Activated CD8-positive, alpha-beta memory T cell treated with anti-CD3 and anti-CD28 coated beads, Interleukin-2, amount 50 U/mL, for 4 hours (primary cell): ENCODE data around the gene NBEAL1.
"Not testable (repeated sequence)": the region's sequence is repeated elsewhere in the genome, so short reads cannot be mapped to it uniquely, and the experiment has no call there.

Experiments
- DNase-seq: peaks from one replicate; pipeline ENCODE4 v3.0.0-alpha.2; 2020

NBEAL1 gene

DNA sequence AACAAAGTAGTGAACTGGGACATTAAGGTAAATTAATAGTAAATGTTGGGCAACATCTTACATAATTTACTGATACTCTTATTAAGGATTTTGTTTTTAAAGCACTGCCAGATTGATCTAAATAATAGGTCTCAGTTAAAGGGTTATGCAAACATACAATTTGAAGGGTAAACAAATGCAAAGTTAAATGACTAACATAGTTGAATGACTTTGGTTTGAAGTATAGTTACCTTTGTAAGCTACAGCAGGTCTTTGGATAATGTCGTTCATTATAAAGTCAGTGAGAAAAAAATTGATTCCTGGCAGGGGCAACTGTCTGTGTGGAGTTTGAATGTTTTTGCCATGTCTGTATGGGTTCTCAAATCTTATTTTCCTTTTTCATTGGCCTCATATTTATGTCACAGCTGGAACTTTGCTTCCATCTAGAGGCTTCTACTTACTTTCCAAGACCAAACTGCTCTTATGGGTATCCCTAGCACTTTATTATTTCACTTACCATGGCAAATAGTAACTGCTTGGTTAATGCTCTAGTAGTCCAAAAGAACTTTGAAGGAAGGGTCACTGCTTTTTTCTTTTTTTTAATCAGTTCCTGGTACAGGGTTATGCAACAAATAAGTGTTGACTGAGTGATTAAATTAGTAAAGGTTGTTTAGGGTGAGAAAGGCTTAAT is 107.8 kb downstream of the NBEAL1 start:
- DNase-seq: no peak

DNA sequence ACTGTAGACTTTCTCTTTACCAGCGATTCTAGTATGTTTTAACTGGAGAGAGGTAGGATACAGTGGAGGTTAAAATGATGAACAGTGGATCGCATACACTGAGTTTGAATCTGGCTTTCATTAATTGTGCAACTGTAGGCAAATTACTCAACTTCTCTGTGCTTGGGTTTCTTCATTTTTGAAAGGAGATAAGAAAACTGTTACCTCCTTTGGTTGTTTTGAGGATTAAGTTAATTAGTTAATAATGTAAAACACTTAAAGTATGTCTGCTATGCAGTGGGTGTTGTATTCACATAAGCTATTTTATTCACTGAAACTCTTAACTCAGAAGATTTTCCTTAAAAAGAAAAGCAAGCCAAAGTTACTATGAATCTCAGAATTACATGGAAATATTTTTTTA is 112.3 kb downstream of the NBEAL1 start:
- DNase-seq: no peak

DNA sequence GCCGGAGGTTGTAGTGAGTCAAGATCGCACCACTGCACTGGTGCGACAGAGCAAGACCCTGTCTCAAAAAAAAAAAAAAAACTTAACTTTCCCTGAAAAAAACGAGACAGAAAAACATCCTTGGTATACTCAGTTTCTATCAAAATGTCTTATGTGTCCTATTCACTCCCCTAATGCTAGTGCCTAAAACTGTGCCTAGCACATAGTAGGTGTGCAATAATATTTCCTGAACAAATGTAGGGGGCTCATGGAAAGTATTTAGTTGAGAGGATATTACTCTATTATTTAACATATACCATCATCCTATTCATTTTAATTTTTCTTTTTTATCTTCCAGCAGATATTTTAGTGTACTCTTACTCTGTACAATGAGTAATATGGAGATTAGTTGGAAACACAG is 120.4 kb downstream of the NBEAL1 start:
- no peak for DNase-seq

DNA sequence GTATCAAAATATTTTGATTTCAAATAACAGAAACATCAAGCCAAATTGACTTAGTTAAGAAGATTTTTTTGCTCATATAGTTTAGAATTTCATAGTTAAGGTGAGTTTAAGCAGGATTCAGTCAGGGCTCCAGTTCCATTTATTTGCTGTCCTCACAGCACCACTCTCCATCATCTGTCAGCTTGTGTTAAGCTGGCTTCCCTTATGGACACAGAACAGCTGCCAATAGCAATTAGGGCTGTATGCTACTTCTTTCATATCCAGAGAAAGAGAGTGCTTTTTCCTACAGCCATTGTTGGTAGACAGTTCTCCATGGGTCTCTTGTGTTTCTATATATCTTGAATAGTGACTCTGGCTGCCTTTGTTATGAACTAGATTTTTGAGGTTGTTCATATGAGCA is 128.7 kb downstream of the NBEAL1 start:
- no peak for DNase-seq

DNA sequence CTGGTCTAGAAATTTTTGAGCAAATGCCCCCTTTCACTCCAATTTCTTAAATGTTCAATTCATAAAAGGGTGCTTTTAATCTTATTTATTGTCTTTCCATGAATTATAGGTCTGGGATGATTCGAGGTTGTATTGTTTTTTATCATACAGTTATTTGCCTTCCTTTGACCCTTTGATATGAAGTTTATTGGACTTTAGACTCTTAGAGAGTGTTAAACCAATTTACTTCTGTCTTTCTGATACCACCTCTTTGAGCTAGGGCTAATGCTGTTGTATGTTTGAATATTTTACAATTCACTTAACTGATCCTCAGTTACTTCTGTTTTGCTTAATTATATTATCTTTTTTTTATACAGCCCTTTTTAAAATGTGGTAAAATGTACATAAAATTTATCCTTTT is 134.5 kb downstream of the NBEAL1 start:
- no peak for DNase-seq

DNA sequence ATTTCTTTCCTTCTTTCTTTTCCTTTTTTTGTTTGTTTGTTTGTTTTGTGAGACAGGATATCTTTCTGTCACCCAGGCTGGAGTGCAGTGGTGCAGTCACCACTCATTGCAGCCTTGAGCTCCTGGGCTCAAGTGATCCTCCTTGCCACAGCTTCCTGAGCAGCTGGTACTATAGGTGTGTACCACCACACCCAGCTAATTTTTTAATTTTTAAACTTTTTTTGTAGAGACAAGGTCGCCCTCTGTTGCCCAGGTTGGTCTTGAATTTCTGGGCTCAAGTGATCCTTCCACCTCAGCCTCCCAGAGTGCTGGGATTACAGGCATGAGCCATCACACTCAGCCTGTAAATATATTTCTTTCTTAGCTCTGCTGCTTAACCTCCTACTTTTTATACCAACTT is 140.7 kb downstream of the NBEAL1 start:
- no peak for DNase-seq

- not testable (repeated sequence) for DNase-seq
Measured at GRCh38 chr2:203162722-203163121, 148.0 kb downstream of the NBEAL1 start.

- DNase-seq: no peak
Measured at GRCh38 chr2:203164311-203164935, 149.7 kb downstream of the NBEAL1 start.

DNA sequence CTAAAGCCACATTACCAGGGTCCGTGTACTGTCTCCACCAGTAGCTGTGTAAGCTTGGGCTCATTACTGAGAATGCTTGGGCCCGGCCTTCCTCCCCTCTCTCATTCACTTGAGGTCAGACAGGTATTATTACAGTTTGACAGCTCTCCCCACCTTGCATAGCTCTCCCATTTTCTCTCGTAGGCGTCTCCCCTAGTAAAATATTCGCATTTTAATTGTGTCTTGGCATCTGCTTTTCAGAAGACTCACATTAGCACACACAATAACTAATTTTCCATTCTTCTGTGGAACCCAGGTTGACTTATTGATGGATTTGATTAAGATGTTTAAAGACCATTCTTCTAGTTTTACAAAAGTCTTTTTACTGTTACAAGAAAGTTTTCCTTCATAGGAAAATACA is 153.1 kb downstream of the NBEAL1 start:
- no peak for DNase-seq

GRCh38 chr2:203170502-203170901 is 155.8 kb downstream of the NBEAL1 start:
- DNase-seq: no peak

DNA sequence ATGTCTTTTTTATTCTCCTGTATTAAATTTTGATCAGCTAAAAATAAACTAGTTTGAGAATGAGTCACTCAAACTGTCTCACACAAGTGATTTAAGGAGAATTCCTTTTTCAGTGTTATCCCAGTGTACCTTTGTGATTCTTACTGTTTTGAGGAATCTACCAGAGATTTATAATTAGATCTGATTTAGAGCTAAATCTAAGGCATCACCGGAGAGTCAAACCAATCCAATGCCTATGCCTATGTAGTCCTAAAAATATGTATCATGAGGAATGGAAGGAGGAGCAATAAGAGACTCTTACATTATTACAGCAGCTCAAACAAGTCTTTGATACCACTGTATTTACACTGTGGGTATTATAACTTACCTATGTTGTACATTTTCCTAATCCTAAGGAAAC is 160.7 kb downstream of the NBEAL1 start:
- no peak for DNase-seq

- no peak for DNase-seq
Measured at GRCh38 chr2:203177361-203177760, 162.7 kb downstream of the NBEAL1 start.

DNA sequence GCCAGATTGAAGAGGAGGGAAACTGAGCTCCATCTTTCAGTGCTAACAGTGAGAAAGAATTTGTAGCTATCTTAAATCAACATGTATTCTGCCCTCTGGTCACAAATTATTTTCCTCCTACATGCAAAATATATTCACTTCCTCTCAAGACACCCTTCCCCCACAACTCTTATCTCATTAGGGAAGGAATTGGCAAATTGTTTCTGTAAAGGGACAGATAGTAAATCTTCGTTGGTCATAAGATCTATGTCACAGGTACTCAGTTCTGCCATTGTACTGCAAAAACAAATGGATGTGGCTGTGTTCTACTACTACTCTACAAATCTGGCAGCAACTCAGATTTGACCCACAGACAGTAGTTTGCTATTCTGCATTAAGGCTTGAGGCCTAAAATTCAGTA is 171.2 kb downstream of the NBEAL1 start:
- no peak for DNase-seq

DNA sequence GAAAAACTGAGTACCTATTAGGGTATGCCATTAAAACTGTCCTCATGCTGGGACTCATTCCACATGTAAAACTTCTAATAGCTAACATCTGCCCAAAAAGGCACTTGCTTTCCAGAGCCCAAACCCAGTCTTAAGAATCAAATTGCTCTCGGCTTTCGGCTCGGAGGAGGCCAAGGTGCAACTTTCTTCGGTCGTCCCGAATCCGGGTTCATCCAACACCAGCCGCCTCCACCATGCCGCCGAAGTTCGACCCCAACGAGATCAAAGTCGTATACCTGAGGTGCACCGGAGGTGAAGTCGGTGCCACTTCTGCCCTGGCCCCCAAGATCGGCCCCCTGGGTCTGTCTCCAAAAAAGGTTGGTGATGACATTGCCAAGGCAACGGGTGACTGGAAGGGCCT is 175.9 kb downstream of the NBEAL1 start:
- DNase-seq: not testable (repeated sequence)

DNA sequence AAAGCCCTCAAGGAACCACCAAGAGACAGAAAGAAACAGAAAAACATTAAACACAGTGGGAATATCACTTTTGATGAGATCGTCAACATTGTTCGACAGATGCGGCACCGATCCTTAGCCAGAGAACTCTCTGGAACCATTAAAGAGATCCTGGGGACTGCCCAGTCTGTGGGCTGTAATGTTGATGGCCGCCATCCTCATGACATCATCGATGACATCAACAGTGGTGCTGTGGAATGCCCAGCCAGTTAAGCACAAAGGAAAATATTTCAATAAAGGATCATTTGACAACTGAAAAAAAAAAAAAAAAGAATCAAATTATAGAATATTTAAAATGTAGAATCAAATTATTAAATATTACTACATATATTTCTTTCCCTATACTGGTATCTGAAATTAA is 176.4 kb downstream of the NBEAL1 start:
- not testable (repeated sequence) for DNase-seq

DNA sequence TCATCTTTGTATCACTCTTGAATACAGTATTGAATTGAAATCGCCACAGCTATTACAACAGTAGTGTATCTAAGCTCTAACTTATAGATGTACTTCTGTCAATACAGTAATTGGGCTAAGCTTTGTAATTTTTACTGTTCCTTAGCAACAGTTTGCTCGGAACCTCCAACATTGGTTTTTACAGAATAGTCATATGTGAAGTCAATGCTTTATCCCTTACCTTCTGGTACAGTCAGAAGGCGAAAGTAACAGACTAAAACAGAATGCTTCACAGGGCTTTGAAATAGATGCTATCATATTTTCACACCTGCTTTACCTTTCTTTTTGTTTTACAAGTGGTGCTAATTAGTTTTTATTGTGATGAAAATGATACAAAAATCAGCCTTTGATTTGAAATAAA is 177.3 kb downstream of the NBEAL1 start:
- no peak for DNase-seq

DNA sequence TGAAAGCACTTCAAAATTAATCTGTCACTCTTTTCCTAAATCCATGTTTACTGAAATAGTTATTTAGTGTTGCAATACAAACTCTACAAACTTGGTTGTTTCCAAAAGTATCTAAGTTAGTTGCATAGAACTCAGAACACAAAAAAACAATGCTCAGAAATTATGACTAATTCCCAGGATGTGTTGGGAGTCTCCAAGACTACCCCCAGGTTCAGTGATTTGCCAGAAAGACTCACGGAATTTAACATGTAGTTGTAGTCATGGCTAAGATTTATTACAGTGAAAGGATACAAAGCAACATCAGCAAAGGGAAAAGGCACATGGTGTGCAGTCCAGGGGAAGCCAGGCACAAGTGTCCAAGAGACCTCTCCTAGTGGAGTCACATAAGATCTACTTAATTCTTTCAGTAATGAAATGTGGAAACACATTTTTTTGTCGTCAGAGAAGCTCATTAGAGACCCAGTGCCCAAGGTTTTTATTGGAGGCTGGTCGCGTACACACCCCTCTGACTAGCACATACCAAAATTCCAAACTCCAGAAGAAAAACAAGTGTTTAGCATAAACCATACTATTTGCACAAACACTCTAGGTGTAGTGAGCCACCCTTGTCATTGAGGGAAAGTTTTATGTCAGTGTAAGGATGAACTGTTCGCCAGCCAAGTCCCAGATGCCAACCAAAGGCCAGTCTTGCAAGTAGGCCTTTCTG is 180.8 kb downstream of the NBEAL1 start:
- no peak for DNase-seq

DNA sequence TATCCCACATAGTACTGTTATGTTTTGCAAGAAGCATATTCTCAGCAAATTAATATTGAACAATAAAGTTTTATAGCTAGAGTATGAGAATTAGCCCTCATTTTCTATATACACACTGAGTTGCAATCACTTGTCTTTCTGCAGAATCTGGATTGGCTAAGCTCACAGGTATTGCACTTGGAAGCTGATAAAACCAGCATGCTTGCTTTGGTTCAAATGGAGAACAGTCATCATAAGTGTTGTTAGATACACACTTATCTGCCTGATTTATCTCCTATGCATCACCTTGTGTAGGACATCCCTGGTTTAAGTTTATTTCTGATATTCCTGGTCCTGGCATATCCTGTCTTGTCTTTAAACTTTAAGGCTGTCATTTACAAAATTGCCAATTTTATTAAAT is 186.2 kb downstream of the NBEAL1 start:
- no peak for DNase-seq

DNA sequence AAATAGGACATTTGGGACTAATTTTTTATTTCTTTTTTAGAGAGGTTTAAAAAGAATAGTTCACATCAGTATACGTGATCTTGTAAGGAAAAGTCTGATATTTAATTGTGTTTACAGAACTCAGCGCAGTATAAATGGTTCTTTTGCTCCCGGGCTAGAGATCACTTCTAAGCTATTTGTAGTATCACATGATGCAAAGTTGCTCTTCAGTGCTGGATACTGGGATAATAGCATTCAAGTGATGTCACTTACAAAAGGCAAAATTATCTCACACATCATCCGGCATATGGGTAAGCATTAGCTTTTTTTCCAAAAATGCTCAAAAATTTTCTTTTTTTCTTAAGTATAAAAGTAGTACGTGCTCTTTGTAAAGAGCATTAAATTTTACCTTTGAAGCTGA is 186.8 kb downstream of the NBEAL1 start:
- DNase-seq: no peak

GRCh38 chr2:203209538-203209937 is 194.9 kb downstream of the NBEAL1 start:
- no peak for DNase-seq

GRCh38 chr2:203225423-203226039 is 210.9 kb downstream of the NBEAL1 start:
- peak; percentile 30 for DNase-seq

DNA sequence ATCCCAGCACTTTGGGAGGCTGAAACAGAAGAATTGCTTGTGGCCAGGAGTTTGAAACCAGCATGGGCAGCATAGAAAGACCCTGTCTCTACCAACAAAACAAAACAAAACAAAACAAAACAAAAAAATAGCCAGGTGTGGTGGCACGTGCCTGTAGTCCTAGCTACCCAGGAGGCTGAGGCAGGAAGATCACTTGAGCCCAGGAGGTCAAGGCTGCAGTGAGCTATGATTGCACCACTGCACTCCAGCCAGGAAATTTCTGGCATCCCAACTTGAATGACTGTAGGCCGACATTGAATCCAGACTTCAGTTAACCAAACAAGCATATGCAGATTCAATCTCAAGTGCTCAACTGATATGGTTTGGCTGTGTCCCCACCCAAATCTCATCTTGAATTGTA is 215.0 kb downstream of the NBEAL1 start:
- not testable (repeated sequence) for DNase-seq

GRCh38 chr2:203237346-203238238 is 222.9 kb downstream of the NBEAL1 start:
- DNase-seq: no peak
